COLO829 (cell line): ENCODE data around the gene LMAN2L.
"Not testable (repeated sequence)": the region's sequence is repeated elsewhere in the genome, so short reads cannot be mapped to it uniquely, and the experiment has no call there.

Experiments
- DNase-seq: peaks from one replicate; pipeline ENCODE4 v3.0.0; 2012; ENCODE audit warnings: low spot score

Gene LMAN2L

GRCh38 chr2:96687711-96688640 is 51.9 kb downstream of the LMAN2L start:
- no peak for DNase-seq

GRCh38 chr2:96687266-96687665 is 52.6 kb downstream of the LMAN2L start:
- DNase-seq: no peak

- DNase-seq: no peak
Observed at GRCh38 chr2:96685577-96686459, 54.0 kb downstream of the LMAN2L start.

GRCh38 chr2:96684883-96685576 is 54.8 kb downstream of the LMAN2L start:
- DNase-seq: no peak

- DNase-seq: no peak
Observed at GRCh38 chr2:96683972-96684820, 55.7 kb downstream of the LMAN2L start.

- DNase-seq: no peak
Observed at GRCh38 chr2:96683307-96683706, 56.6 kb downstream of the LMAN2L start.

- DNase-seq: no peak
Observed at GRCh38 chr2:96681540-96681939, 58.3 kb downstream of the LMAN2L start.

- DNase-seq: no peak
Observed at GRCh38 chr2:96680561-96681141, 59.2 kb downstream of the LMAN2L start.

GRCh38 chr2:96679848-96680247 is 60.0 kb downstream of the LMAN2L start:
- no peak for DNase-seq

GRCh38 chr2:96669539-96670215 is 70.2 kb downstream of the LMAN2L start:
- DNase-seq: no peak

- no peak for DNase-seq
Observed at GRCh38 chr2:96668771-96669170, 71.1 kb downstream of the LMAN2L start.

- DNase-seq: not testable (repeated sequence)
Observed at GRCh38 chr2:96665717-96666116, 74.1 kb downstream of the LMAN2L start.

- peak; percentile 78 for DNase-seq
Observed at GRCh38 chr2:96665083-96665569, 74.7 kb downstream of the LMAN2L start.

GRCh38 chr2:96664366-96664925 is 75.4 kb downstream of the LMAN2L start:
- DNase-seq: no peak

- no peak for DNase-seq
Observed at GRCh38 chr2:96663829-96664228, 76.0 kb downstream of the LMAN2L start.

- no peak for DNase-seq
Observed at GRCh38 chr2:96663177-96663576, 76.7 kb downstream of the LMAN2L start.

- DNase-seq: no peak
Observed at GRCh38 chr2:96662360-96662759, 77.5 kb downstream of the LMAN2L start.

GRCh38 chr2:96661324-96661723 is 78.5 kb downstream of the LMAN2L start:
- DNase-seq: no peak

GRCh38 chr2:96656540-96656939 is 83.3 kb downstream of the LMAN2L start:
- DNase-seq: no peak
